ENCODE data around the gene RB1.

RB1 gene

DNA sequence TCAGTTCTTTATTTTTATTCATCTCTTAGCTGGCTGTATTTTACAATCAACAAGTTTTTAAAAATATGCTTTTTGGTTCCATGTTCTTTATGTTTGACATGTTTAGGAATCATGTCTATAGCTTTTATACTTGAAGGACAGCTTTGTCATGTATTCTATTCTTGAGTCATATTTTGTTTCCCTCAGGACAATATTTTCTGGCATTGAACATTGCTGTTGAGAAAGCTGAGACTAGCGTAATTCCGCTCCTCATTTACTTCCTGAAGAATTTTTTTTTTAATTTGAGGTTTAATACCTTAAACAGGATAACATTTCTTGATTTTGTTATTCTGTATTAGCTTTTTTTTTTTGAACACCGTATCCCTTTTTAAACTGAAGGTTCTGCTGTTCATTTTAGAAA lies 53.2 kb downstream of the RB1 start:
- DNase-seq, result no peak

DNA sequence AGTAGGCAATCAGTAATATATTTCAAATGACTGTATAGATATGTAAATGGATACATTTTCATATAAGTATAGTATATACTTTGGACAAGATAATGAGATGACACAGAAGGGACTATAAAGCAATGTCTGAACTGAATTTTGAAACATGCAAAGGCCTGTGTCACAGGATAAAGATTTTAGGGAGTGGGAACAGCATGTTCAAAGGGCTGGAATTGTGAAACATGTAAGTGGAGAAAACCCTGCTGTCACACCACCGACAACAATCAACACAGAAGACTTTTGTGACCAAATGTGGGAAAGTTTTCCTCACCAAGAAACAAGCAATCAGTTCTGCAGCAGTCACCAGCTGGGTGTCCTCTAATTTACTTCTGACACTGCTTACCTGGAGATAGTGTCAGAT lies 66.4 kb downstream of the RB1 start:
- DNase-seq, result no peak

DNA sequence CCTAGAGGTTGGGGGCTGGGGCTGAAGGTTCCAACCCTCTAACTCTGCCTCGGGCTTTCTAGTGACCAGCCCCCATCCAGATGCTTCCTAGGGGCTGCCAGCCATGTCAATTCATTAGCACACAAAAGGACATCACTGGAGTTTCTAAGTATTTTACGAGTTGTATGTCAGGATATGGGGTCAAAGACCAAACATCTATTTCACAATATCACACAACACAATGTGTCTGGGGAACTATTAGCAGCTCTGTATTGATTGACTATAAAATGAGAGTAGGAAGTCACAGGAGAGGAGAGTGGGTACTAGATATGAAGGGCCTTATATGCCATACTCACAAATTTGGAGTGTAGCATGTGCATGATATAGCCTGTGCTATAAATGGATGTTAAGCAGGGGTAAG lies 67.3 kb downstream of the RB1 start:
- no peak for DNase-seq

DNA sequence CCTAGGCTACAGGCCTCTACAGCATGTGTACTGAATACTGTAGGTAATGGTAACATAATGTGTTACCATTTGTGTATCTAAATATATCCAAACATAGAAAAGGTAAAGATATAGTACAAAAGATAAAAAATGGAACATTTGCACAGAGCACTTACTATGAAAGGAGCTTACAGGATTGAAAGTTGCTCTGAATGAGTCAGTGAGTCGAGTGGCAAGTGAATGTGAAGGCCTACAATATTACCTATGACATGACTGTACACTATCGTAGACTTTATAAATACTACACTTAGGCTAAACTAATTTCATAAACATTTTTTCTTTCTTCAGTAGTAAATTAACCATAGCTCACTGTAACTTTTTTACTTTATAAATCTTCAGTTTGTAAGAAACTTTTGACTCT lies 74.3 kb downstream of the RB1 start:
- DNase-seq, result no peak

DNA sequence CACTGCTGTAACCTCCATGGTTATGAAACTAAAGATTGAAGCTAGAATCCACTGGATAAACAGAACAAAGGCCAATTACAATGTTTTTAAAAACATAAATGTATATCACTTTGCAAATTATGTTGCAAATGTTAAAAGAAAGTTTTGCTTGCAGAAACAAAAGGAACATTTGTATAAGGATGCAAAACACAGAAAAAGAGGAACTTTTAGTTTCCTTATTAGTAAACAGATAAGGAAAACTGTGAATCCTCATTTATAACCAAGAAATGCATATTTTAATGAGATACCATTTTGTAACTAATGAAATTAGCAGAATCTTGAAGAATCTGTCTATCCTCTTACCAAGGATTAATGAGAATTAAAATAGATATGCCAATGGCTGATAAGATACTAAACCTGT lies 77.0 kb downstream of the RB1 start:
- no peak for DNase-seq

DNA sequence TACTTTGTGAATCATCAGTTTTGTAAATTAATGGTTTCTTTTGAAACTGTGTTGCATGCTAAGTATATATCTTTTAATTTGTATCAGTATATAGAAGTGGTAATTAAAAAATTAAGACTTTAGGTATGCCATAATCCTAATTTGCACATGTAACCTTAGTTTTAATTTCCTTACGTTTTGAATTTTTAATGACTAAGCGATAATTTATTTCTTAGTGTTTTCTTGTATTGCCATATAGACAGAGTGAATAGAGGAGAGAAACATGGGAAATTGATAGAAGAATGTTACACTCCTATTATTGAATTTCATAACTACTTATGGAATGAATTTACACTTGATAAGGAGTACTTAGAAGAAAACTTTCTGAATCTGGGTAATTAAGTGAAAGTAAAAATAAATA lies 79.8 kb downstream of the RB1 start:
- no peak for DNase-seq

DNA sequence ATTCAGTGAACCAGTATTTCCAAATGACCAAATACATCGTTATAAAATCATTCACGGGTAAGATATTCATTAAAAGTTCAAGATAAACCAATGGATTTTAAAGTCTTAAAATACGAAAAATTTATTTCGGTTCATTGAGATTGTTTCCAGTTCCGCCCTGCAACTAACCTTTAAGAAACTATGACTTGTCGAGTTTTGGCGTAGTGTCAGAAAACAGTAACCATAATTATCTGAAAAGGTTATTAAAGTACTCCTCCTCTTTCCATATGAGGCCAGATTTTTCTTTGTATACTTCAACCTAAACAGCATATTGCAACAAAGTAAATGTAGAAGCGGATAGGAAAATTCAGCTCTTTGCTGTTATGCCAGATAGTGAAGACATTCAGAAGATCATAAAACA lies 83.3 kb downstream of the RB1 start:
- no peak for DNase-seq

DNA sequence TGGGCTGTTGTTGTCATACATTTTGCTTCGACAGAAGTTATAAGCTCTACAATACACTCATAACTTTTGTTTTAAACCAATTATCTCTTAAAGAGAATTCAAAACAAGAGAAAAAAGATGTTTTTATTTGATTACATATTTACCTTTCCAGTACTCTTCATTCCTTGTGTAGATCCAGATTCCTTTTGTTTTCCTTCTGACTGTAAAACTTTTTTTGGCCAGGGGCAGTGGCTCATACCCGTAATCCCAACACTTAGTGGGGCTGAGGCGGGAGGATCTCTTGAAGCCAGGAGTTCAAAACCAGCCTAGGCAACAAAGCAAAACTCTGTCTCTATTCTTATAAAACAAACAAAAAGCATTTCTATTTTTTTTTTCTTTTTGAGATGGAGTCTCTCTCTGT lies 87.7 kb downstream of the RB1 start:
- DNase-seq, result no peak

DNA sequence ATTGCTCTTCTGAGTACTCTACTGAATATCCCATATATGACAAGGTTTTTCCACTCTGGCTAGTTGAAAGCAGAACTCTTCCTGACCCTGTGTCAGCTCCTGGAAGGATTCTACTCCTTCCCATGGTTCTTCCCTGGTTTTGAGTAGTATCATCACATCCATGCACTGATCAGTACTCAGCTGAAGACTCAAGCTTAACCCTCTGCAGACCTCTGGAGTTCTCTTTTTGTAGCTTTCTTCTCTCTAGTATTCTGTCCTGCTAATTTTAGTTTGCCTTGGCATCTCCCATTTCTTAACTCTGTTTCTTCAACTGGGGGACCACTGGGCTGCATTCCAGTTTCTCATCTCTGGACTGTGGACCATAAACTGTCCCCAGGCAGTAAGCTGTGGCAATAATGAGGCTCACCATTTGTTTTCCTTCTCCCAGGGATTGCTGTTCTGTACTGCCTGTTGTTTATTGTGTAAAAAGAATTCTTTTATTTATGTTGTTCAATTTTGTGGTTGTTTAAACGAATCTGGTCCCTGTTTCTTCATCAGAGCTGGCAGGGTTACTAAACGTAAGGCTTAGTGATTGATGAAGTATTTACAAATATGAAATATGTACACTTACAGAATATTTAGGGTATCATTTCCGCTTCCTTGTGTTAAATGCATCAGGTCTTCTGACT lies 89.6 kb downstream of the RB1 start:
- DNase-seq, result no peak

DNA sequence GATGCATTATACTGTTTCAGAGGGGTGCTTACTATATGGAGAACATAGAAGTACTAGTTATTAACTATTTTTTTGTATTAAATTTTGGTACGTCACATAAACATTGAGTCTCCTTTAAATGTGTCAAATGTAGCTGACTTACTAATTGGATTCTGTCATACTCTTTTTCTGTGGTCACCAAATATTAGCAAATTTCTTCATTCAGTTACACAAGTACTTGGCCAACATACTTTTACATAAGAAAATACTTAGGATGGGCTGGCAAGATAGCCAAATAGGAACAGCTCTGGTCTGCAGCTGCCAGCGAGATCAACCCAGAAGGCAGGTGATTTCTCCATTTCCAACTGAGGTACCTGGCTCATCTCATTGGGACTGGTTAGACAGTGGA lies 90.1 kb downstream of the RB1 start:
- DNase-seq, result no peak

DNA sequence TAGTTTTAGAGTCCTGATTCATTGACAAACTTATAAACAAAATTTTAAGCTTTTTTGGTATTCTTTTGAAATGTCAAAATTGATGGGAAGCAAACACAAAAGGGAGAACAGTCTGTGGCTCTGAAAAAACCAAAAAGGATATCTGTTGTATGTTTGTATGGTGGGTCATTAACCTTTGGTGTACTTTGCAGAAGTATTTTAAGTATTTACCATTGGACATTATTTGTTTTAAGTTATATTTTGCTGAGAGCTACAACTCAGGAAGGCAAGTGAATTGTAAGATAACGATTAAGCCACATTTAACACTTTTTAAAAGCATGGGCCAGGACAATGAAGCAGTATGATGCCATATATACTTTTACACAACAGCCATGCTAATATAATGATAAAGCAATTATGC lies 94.2 kb downstream of the RB1 start:
- no peak for DNase-seq

DNA sequence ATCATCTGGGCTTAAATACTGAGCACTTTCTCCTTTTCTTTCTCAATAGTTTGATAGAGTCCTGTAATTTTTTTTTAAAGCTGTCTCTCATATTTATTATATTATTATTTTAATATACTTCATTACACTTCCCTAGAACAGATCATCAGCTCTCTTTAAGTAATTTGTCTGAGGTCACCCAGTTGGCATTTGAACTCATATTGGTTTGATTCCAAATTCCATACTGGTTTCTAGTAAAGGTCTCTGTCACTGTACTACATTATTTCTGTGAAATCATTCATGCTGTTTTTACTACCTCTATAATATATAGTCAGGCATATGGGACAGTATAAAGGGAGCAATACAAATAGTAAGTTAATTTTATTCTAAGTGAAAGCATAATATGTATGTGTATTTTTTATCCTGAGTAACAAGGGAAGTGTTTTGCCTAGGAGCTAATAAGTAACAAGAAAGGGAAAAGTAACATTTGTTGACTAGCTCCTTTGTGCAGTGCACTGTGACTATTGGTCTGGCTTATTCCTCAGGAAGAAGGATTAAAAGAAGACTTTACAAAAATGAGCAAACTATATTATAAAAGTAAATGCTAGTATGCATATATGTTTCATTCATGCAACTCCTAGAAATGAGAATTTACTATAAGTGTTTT lies 95.0 kb downstream of the RB1 start:
- no peak for DNase-seq

DNA sequence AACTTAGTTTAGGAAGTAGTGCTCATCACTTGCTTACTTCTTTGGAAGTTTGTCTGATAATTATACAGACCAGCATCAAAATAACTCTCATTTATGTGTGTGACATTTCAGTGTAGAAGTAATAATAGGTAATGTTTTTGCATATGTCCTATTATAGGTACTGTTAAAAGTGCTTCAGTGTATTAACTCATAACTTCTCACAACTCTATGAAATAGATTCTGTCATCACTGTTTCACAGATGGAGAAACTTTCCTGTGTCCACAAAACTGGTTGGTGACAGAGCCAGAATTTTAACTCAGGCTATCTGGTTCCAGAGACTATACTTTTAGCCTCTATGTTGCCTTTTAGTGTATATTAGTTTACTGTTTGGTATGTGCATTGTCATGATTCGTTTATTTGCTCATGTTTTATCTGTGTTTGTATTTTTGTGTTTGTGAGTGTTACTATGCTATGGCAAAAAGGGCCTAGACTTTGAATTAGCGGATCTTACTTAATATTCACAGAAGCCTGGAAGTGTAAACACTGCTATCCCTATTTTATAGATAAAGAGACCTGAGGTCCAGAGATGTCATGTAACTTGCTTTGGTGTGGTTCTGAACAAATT lies 96.6 kb downstream of the RB1 start:
- no peak for DNase-seq

DNA sequence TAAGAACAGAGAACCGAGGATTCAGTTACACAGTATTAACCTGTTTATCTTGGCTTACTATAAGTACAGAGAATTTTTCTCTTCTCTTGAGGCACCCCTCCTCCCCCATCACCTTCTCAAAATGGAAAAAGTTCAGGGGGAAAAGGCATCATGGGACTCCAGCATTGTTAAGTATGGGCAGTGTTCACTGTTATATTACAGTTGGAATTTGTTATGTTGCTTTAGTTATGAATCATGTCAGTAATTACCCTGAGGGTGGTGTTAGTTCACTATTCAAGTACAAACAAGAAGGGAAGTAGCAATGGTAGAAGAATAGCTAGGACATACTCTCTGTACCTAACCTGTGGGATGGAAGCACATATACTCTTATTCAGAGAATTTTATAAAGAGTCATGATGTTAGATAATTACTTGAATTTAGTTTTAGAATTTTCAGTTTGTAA lies 97.3 kb downstream of the RB1 start:
- DNase-seq, result no peak

DNA sequence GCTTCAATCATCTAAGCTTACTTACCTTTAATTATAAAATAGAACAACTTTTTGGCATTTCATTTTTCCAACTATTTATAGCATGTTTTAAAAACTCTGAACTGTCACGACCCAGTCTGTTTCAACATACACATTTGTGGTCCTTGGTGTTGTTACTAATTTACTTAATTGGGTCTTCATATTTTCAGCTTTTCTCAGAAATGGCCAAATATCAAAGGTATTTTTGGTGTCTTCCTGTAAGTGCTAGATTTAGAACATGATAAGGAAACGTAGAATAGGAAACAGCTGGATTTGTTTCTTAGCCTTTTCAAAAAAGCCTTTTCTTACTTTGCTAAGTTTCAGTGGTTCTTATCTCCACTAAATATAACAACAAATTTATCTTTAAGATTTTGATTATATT lies 97.9 kb downstream of the RB1 start:
- DNase-seq, result no peak

DNA sequence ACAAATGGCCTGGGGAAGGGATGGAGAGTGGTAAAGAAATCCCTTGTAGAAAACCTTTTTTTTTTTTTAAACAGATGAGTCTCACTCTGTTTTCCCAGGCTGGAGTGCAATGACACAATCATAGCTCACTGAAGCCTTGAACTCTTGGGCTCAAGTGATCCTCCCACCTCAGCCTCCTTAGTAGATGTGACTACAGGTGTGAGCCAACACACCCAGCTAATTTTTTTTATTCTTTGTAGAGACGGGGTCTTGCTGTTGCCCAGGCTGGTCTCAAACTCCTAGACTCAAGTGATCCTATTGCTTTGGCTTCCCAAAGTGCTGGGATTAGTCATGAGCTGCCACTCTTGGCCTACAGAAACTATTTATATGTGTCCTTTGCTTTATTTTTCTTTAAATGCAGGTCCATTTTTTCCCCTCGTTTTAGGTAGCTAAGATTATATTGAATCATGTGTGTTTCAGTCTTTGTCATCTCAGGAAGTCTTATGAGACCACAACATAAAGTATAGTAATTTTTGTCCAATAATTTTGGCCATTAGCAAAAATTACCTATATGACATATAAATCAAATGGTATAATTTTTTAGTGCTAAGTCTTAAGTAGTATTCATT lies 98.9 kb downstream of the RB1 start:
- no peak for DNase-seq

DNA sequence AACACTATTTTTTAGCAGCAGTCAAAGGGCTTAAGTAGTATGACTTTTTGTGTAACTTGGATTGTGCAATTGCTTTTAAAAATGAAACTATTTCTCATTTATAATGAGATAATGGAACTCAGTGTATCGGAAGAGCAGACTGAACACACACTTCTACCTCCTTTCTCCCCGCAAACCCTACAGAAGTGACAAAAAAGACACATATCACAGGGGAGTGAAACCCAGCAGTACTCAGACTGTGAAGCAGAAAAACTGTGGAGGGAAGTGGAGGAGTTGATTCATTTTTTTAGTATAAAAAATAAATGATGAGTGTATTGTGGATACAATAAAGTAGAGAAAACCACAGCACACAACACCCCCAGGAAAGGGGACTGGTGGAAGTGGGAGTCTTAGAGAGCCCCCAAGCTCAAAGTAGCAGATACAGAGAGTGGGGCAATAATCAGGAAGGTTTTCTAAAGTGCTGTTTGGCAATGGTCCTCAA lies 99.6 kb downstream of the RB1 start:
- no peak for DNase-seq

DNA sequence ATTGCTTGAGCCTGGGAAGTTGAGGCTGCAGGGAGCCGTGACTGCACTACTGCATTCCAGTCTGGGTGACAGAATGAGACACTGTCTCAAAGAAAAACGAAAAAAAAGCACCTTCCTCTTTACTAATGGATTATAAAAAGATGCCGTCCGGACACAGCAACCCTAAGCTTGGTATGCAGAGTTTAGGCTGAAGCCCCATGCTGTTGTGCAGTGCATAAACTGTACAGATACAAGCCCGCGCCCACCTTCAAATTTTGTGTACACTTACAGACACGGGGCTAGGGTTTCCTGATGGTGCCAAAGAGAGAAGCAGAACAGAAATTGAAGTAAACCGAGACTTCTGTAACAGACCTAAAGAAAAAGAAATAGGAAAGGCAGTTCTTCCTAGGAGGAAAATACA lies 100.4 kb downstream of the RB1 start:
- no peak for DNase-seq

DNA sequence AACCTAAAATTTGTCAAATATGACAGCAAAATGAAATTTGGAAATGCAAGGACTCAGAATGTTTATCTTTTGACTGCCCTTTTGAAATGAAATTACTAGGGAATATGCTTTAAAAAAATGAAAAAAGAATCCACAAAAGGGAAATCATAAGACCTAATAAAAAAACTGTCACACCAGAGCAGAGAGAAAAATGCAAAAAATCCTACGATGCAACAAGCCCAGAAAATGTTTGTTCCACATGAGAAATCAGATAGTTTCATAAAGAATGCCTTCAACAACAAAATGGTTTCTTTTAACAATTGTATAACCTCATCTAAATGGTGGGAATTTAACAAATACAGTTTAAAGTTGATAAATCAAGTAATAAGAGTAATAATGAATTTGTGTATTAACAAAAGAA lies 101.4 kb downstream of the RB1 start:
- no peak for DNase-seq

DNA sequence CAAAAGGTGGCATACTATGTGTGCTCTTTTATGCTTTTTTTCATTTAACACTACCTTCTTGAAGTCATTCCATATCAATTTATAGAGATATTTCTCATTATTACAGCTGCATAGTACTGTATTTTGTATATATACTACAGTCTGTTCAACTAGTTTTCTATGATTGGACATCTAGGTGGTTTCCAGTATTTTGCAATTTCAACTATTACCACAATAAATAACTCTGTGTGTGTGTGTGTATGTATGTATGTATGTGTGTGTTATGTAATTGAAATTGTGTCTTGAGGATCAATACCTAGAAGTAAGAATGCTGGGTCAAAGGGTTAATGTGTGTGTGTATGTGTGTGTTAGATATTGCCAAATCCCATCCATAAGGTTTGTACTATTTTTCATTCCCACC lies 102.3 kb downstream of the RB1 start:
- DNase-seq, result no peak

DNA sequence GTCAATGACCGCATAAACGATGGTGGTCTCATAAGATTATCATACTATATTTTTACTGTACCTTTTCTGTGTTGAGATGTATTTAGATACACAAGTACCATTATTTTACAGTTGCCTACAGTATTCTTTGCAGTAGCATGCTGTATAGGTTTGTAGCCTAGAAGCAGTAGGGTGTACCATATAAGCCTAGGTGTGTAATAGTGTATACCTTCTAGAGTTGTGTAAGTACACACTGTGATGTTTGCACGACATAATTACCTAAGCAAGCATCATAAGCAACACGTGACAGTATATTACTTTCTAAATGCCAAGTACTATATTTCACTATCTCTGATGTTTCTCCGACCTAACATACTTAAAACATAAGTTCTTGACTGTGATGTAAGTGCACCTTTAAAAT lies 106.6 kb downstream of the RB1 start:
- no peak for DNase-seq

DNA sequence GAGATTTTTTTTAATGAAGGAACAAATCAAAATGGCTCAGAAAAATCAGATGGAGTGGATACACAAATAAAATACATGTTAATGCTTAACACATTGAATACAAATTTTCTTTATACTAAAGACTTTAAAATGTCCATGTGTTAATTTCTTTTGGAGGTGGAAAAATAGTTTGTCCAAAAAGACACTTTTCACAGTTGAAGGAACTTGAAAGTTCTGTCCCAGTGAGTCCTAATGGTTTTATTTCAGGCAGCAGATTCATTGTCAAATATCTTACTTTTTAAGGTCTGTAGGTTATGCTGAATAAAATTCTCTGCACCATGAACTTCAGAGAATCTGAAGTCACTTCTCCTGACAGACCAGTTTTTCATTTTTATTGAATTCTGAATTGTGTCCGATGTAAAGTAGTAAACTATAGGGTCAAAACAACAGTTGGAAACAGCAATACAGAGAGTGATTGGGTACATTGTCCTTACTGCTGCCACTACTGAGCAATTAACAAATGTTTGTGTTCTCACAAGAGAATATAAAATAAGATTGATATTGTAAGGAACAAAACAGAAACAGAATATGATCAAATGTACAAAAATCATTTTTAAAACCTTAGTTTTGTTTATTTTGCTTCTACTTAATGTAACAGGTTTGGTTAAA lies 107.7 kb downstream of the RB1 start:
- DNase-seq, result no peak

DNA sequence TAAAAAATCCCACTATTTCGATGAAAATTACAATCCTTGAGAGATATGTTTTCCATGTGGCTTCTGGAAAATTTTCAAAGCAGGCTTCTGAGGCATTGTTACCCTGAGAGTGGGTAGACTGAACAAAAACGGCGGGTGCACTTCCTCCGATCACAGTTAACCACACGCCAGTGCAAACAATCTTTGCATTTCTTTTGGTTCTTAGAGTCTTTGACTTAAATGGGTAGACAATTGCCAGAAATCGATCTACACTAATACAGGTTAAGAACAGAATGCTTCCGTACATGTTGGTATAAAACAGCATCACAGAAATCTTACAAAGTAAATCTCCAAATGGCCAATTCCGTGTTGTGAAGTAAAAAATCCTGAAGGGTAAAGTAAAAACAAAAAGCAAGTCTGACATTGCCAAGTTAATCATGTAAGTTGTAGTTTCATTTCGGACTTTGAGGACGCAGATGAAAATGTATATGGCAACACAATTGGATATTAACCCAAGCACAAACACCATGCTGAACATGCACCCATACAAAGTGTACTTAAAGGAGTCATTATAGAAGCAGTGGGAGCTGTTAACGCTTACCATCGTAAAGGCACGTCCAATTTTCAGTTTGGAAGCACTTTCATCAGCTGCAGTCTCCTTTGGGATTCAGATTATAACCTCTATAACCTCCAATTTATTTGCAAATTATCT lies 108.4 kb downstream of the RB1 start:
- no peak for DNase-seq
